HepG2 (cell line): ENCODE measurements around the gene SSBP4. TPM values are rescaled to one million over a fixed set of nuclear protein-coding genes. Genes with fewer than 3 reads are reported as not detected.
A peak's percentile ranks its signal among the peaks of the same experiment; 100 is the strongest.

Source experiments
- AGO1 ChIP-seq: fragments of 200-400 bp; formaldehyde crosslinking; IDR thresholded peaks from 2 replicates; pipeline ENCODE4 v1.6.1; 2017; ENCODE audit warnings: mild to moderate bottlenecking, low read depth, low read length, moderate library complexity; ENCODE audit not compliant: poor library complexity, severe bottlenecking
- CEBPB ChIP-seq: IDR thresholded peaks from 2 replicates; pipeline ENCODE4 v1.6.1; 2011; ENCODE audit warnings: low read depth, low read length, improper control_type of control experiment, borderline replicate concordance
- CEBPZ ChIP-seq: IDR thresholded peaks from 2 replicates; pipeline ENCODE4 v1.6.1; 2012; ENCODE audit warnings: low read length, improper control_type of control experiment
- DNMT1 ChIP-seq: sonication (generic); formaldehyde crosslinking; IDR thresholded peaks from 2 replicates; pipeline ENCODE4 v1.5.1; 2020; ENCODE audit warnings: mild to moderate bottlenecking, missing genetic modification reagents
- FOXK2 ChIP-seq: fragments of 450-650 bp; IDR thresholded peaks from 2 replicates; pipeline ENCODE4 v1.6.1; 2016
- HDAC6 ChIP-seq: fragments of 200-600 bp; sonication (generic); IDR thresholded peaks from 2 replicates; pipeline ENCODE4 v1.7.0; 2017; ENCODE audit warnings: mild to moderate bottlenecking, antibody characterized with exemption, low read length, low read depth
- HOMEZ ChIP-seq: IDR thresholded peaks from 2 replicates; pipeline ENCODE4 v1.6.1; 2016; ENCODE audit warnings: low read depth
- KDM5B ChIP-seq: sonication (generic); formaldehyde crosslinking; IDR thresholded peaks from 2 replicates; pipeline ENCODE4 v1.4.0; 2020; ENCODE audit warnings: missing genetic modification reagents, mild to moderate bottlenecking, borderline replicate concordance
- KLF11 ChIP-seq: IDR thresholded peaks from 2 replicates; pipeline ENCODE4 v1.6.1; 2016; ENCODE audit warnings: missing compliant biosample characterization
- NFKBIZ ChIP-seq: IDR thresholded peaks from 2 replicates; pipeline ENCODE4 v1.6.1; 2018; ENCODE audit warnings: missing genetic modification reagents, missing compliant biosample characterization
- NFYC ChIP-seq: IDR thresholded peaks from 2 replicates; pipeline ENCODE4 v1.6.1; 2016; ENCODE audit warnings: missing genetic modification reagents, missing compliant biosample characterization
- NONO ChIP-seq, 2 experiments: fragments of 450-650 bp in 1 of 2; sonication (generic) in 1 of 2; formaldehyde crosslinking in 1 of 2; IDR thresholded peaks in 1 of 2; conservative IDR thresholded peaks in 1 of 2; 2 replicates each; pipeline versions ENCODE4 v1.6.1 to v1.8.0; 2017 to 2022; ENCODE audit warnings: mild to moderate bottlenecking in 1 of 2, missing genetic modification reagents in 1 of 2, moderate library complexity in 1 of 2
- NR2C2 ChIP-seq: sonication (generic); formaldehyde crosslinking; IDR thresholded peaks from 2 replicates; pipeline ENCODE4 v1.4.0; 2020; ENCODE audit warnings: missing genetic modification reagents, mild to moderate bottlenecking, moderate library complexity, borderline replicate concordance
- PAF1 ChIP-seq: IDR thresholded peaks from 2 replicates; pipeline ENCODE4 v1.6.1; 2016; ENCODE audit warnings: missing genetic modification reagents, missing compliant biosample characterization
- RFXAP ChIP-seq: sonication (generic); formaldehyde crosslinking; IDR thresholded peaks from 2 replicates; pipeline ENCODE4 v1.4.0; 2020; ENCODE audit warnings: missing genetic modification reagents, borderline replicate concordance
- SMAD9 ChIP-seq: sonication (generic); formaldehyde crosslinking; IDR thresholded peaks from 2 replicates; pipeline ENCODE4 v1.5.1; 2020; ENCODE audit warnings: mild to moderate bottlenecking, missing genetic modification reagents
- SP4 ChIP-seq: sonication (generic); formaldehyde crosslinking; IDR thresholded peaks from 2 replicates; pipeline ENCODE4 v1.8.1; 2023; ENCODE audit warnings: mild to moderate bottlenecking, missing genetic modification reagents
- ZFP1 ChIP-seq: IDR thresholded peaks from 2 replicates; pipeline ENCODE4 v1.6.1; 2016
- ZFP41 ChIP-seq: sonication (generic); formaldehyde crosslinking; IDR thresholded peaks from 2 replicates; pipeline ENCODE4 v1.4.0; 2020; ENCODE audit warnings: mild to moderate bottlenecking, missing genetic modification reagents, borderline replicate concordance
- ZNF138 ChIP-seq: sonication (generic); formaldehyde crosslinking; IDR thresholded peaks from 2 replicates; pipeline ENCODE4 v1.5.0; 2020; ENCODE audit warnings: mild to moderate bottlenecking, low read depth, missing genetic modification reagents
- ZNF24 ChIP-seq: fragments of 450-650 bp; IDR thresholded peaks from 2 replicates; pipeline ENCODE4 v1.6.1; 2017; ENCODE audit warnings: antibody characterized with exemption, mild to moderate bottlenecking
- ZNF280B ChIP-seq: sonication (generic); formaldehyde crosslinking; IDR thresholded peaks from 2 replicates; pipeline ENCODE4 v1.5.0; 2020; ENCODE audit warnings: missing genetic modification reagents, mild to moderate bottlenecking, borderline replicate concordance
- ZNF510 ChIP-seq: sonication (generic); formaldehyde crosslinking; IDR thresholded peaks from 2 replicates; pipeline ENCODE4 v1.4.0; 2020; ENCODE audit warnings: low read depth, mild to moderate bottlenecking, missing genetic modification reagents
- ZNF576 ChIP-seq: sonication (generic); formaldehyde crosslinking; IDR thresholded peaks from 2 replicates; pipeline ENCODE4 v1.4.0; 2020; ENCODE audit warnings: mild to moderate bottlenecking, missing genetic modification reagents
- ZNF891 ChIP-seq: sonication (generic); formaldehyde crosslinking; IDR thresholded peaks from 2 replicates; pipeline ENCODE4 v1.5.0; 2020; ENCODE audit warnings: mild to moderate bottlenecking, missing genetic modification reagents
- polyA plus RNA-seq, 8 experiments: library from polyadenylated mRNA; depleted of rRNA in 3 of 8; stranded (reverse) in 7 of 8; unstranded in 1 of 8; fragments of >200 nt; fragmentation: Illumina TruSeq in 4 of 8; extraction: Trizol in 4 of 8; gene quantifications; 2 replicates each; pipeline versions ENCODE4 v1.2.1 to v1.2.3, GENCODE V29; 2011 to 2016; ENCODE audit warnings: low read depth in 4 of 8, missing spikeins in 1 of 8, mixed read lengths in 1 of 8; ENCODE audit not compliant: insufficient read depth in 1 of 8
- total RNA-seq, 5 experiments: library from RNA; depleted of rRNA; stranded (reverse); fragments of >200 nt; fragmentation: Illumina TruSeq; extraction: Trizol; gene quantifications; 2 replicates each; pipeline ENCODE4 v1.2.3, GENCODE V29; 2016; ENCODE audit warnings: low read depth in 1 of 5

Gene SSBP4
- total and polyA plus RNA-seq, 2 of the 13 experiments (the other 11 are each of a cell fraction or from before 2014, with no cell fraction given): 20.8 to 39.5 TPM

- TF ChIP-seq HOMEZ: no peak
- no peak for TF ChIP-seq NFYC (CRISPR knock-in tag)
- no peak for TF ChIP-seq ZNF576 (CRISPR knock-in tag)
- no peak for TF ChIP-seq NONO (IDR thresholded peaks at IDR 0.05)
- no peak for TF ChIP-seq NONO (CRISPR knock-in tag; conservative IDR thresholded peaks at IDR 0.05)
- no peak for TF ChIP-seq ZNF24
- no peak for TF ChIP-seq KLF11 (CRISPR knock-in tag)
- no peak; the same call in 1 of the 2 replicates for TF ChIP-seq DNMT1 (CRISPR knock-in tag)
- TF ChIP-seq ZFP41 (CRISPR knock-in tag): no peak
- no peak for TF ChIP-seq KDM5B
- TF ChIP-seq ZNF138 (CRISPR knock-in tag): no peak
- no peak for TF ChIP-seq NFKBIZ (CRISPR knock-in tag)
- no peak for TF ChIP-seq CEBPB
- no peak for TF ChIP-seq PAF1 (CRISPR knock-in tag)
- TF ChIP-seq NR2C2 (CRISPR knock-in tag): no peak
- TF ChIP-seq ZNF510: no peak
- no peak for TF ChIP-seq HDAC6
- peak; percentile 1; the same call in 1 of the 2 replicates for TF ChIP-seq RFXAP (CRISPR knock-in tag)
- no peak for TF ChIP-seq ZNF891
- no peak for TF ChIP-seq CEBPZ
- peak; percentile 70; the same call in 1 of the 2 replicates for TF ChIP-seq SP4
- no peak for TF ChIP-seq FOXK2
- no peak for TF ChIP-seq AGO1
- no peak for TF ChIP-seq ZFP1 (CRISPR knock-in tag)
- TF ChIP-seq SMAD9 (CRISPR knock-in tag): no peak
- TF ChIP-seq ZNF280B (CRISPR knock-in tag): no peak
Measured at GRCh38 chr19:18419195-18419698, at the start of gene SSBP4 (continued).
